Measurements from ENCODE around the gene DCUN1D3. TPM values are rescaled to one million over a fixed set of nuclear protein-coding genes. Genes with fewer than 3 reads are reported as not detected.
A peak's percentile ranks its signal among the peaks of the same experiment; 100 is the strongest.

Gene DCUN1D3
- total and polyA plus RNA-seq, 2 donors (not counting 3 experiments of a cell fraction or from before 2014, with no cell fraction given), result 10.4 to 35.0 TPM

- CTCF ChIA-PET, result interaction anchor here (1.1 to 2.6 kb wide), 3 partner anchors 28 to 456 kb away, joined by 3 to 12 read pairs (median 3); no protein-coding TSS in a partner anchor
- BruUV-seq (replicated peaks), result no TSS peak
- Histone ChIP-seq H3K79me2 (ENCODE audit: control insufficient read depth, insufficient read depth, low read length) (no peaks in the 10 kb centered on the region), H3K36me3 (ENCODE audit: control insufficient read depth in 2 of 2, extremely low read depth in 1 of 2, insufficient read depth in 2 of 2, low read length in 2 of 2) (peaks cover 0 to 6% of the 10 kb centered on the region in 2 experiments), H3K4me3 (replicated peaks in 1 of 3; ENCODE audit: insufficient read depth in 1 of 3, low read depth in 1 of 3, low read length in 3 of 3) (no peak overlapping the region), H4K20me1 (replicated peaks; ENCODE audit: control insufficient read depth, extremely low read depth, insufficient read depth, low read length) (no peaks in the 10 kb centered on the region), H3K27ac (ENCODE audit: insufficient read depth, low read depth, low read length) (no peak overlapping the region), H3K27me3 (ENCODE audit: control insufficient read depth in 2 of 2, insufficient read depth in 2 of 2, low read length in 2 of 2) (no peaks in the 10 kb centered on the region), H3K9me1 (replicated peaks; ENCODE audit: control insufficient read depth, extremely low read depth, insufficient read depth, low read length) (no peaks in the 10 kb centered on the region), H3K9ac (replicated peaks; ENCODE audit: extremely low read depth, insufficient read depth, low read length) (no peak overlapping the region), H3K9me3 (replicated peaks; ENCODE audit: control insufficient read depth, insufficient read depth, low read length) (no peaks in the 10 kb centered on the region), H2AFZ (ENCODE audit: low read depth, low read length) (no peak overlapping the region), H3K4me1 (ENCODE audit: control insufficient read depth, extremely low read depth, insufficient read depth, low read length) (peaks cover 6% of the 10 kb centered on the region), H3K4me2 (ENCODE audit: insufficient read depth, low read length) (no peak overlapping the region)
- POLR2A ChIA-PET, result no interaction called here
- DNase-seq (ENCODE audit: low read depth, low spot score) (peak; percentile 65), FAIRE-seq (no peak)
- dilution Hi-C loops (cut with MboI; ENCODE audit: extremely low pct_ligation_motif_present, low sequenced_read_pairs), result no loop called here
- intact Hi-C loops (cut with micrococcal nuclease), result no loop called here
- TF ChIP-seq MYC (IDR thresholded peaks at IDR 0.05; ENCODE audit: low read depth, low read length) (no peak), FOS (IDR thresholded peaks at IDR 0.05; ENCODE audit: borderline replicate concordance, insufficient read depth, low read length) (no peak), GATA2 (IDR thresholded peaks at IDR 0.05; ENCODE audit: insufficient read depth, insufficient read length, low read depth, low read length) (no peak), POLR2AphosphoS5 (IDR thresholded peaks at IDR 0.05; ENCODE audit: insufficient read depth, low read depth, low read length) (no peak), CTCF (IDR thresholded peaks at IDR 0.05; ENCODE audit: extremely low read depth in 1 of 2, insufficient read depth in 1 of 2, low read depth in 1 of 2, low read length in 2 of 2) (no peak), MAX (IDR thresholded peaks at IDR 0.05; ENCODE audit: insufficient read depth, insufficient read length) (no peak), POLR2A (IDR thresholded peaks at IDR 0.05; ENCODE audit: low read depth, low read length) (no peak), EZH2 (IDR thresholded peaks at IDR 0.05; ENCODE audit: borderline replicate concordance, low read depth, low read length, severe bottlenecking) (no peak), JUN (IDR thresholded peaks at IDR 0.05; ENCODE audit: borderline replicate concordance, insufficient read depth, insufficient read length, low read depth) (no peak)
These were observed 55.6 kb downstream of the DCUN1D3 start for GRCh38 chr16:20844588-20844987.

Measured in endothelial cell of umbilical vein (primary cell).